GM12878 (cell line): Measurements from ENCODE around the gene DHCR24. TPM values are rescaled to one million over a fixed set of nuclear protein-coding genes. Genes with fewer than 3 reads are reported as not detected.

Experiments used
- ATF7 ChIP-seq: fragments of 450-650 bp; IDR thresholded peaks from 2 replicates; pipeline ENCODE4 v1.6.1; 2016; ENCODE audit warnings: low read depth, mild to moderate bottlenecking
- CHD2 ChIP-seq: IDR thresholded peaks from 2 replicates; pipeline ENCODE4 v1.6.1; 2011; ENCODE audit warnings: low read depth, low read length, improper control_type of control experiment, borderline replicate concordance
- CREB1 ChIP-seq: IDR thresholded peaks from 2 replicates; pipeline ENCODE4 v1.6.1; 2012; ENCODE audit warnings: low read depth, mild to moderate bottlenecking, inconsistent platforms
- ESRRA ChIP-seq: IDR thresholded peaks from 2 replicates; pipeline ENCODE4 v1.6.1; 2012; ENCODE audit warnings: mild to moderate bottlenecking, low read length, improper control_type of control experiment
- IRF5 ChIP-seq: fragments of 450-650 bp; IDR thresholded peaks from 2 replicates; pipeline ENCODE4 v1.6.1; 2017; ENCODE audit warnings: borderline replicate concordance
- JUNB ChIP-seq: IDR thresholded peaks from 2 replicates; pipeline ENCODE4 v1.6.1; 2016; ENCODE audit warnings: antibody characterized with exemption, mild to moderate bottlenecking
- KDM1A ChIP-seq: fragments of 200-600 bp; sonication (generic); IDR thresholded peaks from 2 replicates; pipeline ENCODE4 v1.6.1; 2016; ENCODE audit warnings: borderline replicate concordance
- MEF2A ChIP-seq: IDR thresholded peaks from 2 replicates; pipeline ENCODE4 v1.6.1; 2011; ENCODE audit warnings: low read depth, mild to moderate bottlenecking, low read length, moderate library complexity; ENCODE audit not compliant: insufficient read depth
- MTA2 ChIP-seq: fragments of 450-650 bp; IDR thresholded peaks from 2 replicates; pipeline ENCODE4 v1.6.1; 2016; ENCODE audit warnings: low read depth, mild to moderate bottlenecking, moderate library complexity
- NFIC ChIP-seq: IDR thresholded peaks from 2 replicates; pipeline ENCODE4 v1.6.1; 2012; ENCODE audit warnings: low read depth, mild to moderate bottlenecking, inconsistent platforms, low read length, moderate library complexity
- NR2F1 ChIP-seq: fragments of 450-650 bp; conservative IDR thresholded peaks from 2 replicates; pipeline ENCODE4 v1.6.1; 2017; ENCODE audit warnings: mild to moderate bottlenecking
- PAX8 ChIP-seq: fragments of 450-650 bp; IDR thresholded peaks from 2 replicates; pipeline ENCODE4 v1.6.1; 2017; ENCODE audit warnings: mild to moderate bottlenecking, moderate library complexity
- PML ChIP-seq: IDR thresholded peaks from 2 replicates; pipeline ENCODE4 v1.6.1; 2012; ENCODE audit warnings: low read length, inconsistent platforms
- RBBP5 ChIP-seq: fragments of 200-600 bp; sonication (generic); conservative IDR thresholded peaks from 2 replicates; pipeline ENCODE4 v1.6.1; 2016
- RELA ChIP-seq: fragments of 450-650 bp; IDR thresholded peaks from 2 replicates; pipeline ENCODE4 v1.8.0; 2014; ENCODE audit warnings: borderline replicate concordance; ENCODE audit not compliant: partially characterized antibody
- SKIL ChIP-seq: fragments of 450-650 bp; IDR thresholded peaks from 2 replicates; pipeline ENCODE4 v1.6.1; 2017; ENCODE audit warnings: mild to moderate bottlenecking, low read depth, inconsistent platforms; ENCODE audit not compliant: poor library complexity, severe bottlenecking
- SREBF1 ChIP-seq: IDR thresholded peaks from 2 replicates; pipeline ENCODE4 v1.6.1; 2012; ENCODE audit warnings: mild to moderate bottlenecking, low read length
- SUZ12 ChIP-seq: fragments of 200-600 bp; sonication (generic); IDR thresholded peaks from one replicate; pipeline ENCODE4 v1.6.1; 2018; ENCODE audit warnings: antibody characterized with exemption, mild to moderate bottlenecking; ENCODE audit not compliant: unreplicated experiment
- TAF1 ChIP-seq: IDR thresholded peaks from 2 replicates; pipeline ENCODE4 v1.6.1; 2011; ENCODE audit warnings: mild to moderate bottlenecking, low read depth, low read length, borderline replicate concordance
- WRNIP1 ChIP-seq: IDR thresholded peaks from 2 replicates; pipeline ENCODE4 v1.6.1; 2011; ENCODE audit warnings: low read depth, low read length, improper control_type of control experiment, borderline replicate concordance
- ZBTB33 ChIP-seq: fragments of 450-650 bp; IDR thresholded peaks from 2 replicates; pipeline ENCODE4 v1.6.1; 2017; ENCODE audit warnings: mild to moderate bottlenecking
- ZNF687 ChIP-seq: fragments of 450-650 bp; IDR thresholded peaks from 2 replicates; pipeline ENCODE4 v1.6.1; 2017; ENCODE audit warnings: mild to moderate bottlenecking, moderate library complexity
- polyA plus RNA-seq, 11 experiments: library from polyadenylated mRNA; depleted of rRNA in 4 of 11; unstranded in 6 of 11; stranded (reverse) in 5 of 11; fragments of >200 nt; fragmentation: Nextera tagmentation in 4 of 11; fragmentation: Illumina TruSeq in 1 of 11; extraction: Ambion mirVana in 4 of 11; extraction: Trizol in 1 of 11; gene quantifications; 1 replicate in 1 of 11; 2 replicates in 10 of 11; pipeline versions ENCODE4 v1.2.1 to v1.2.3, GENCODE V29; 2011 to 2016; ENCODE audit warnings: inconsistent platforms in 2 of 11, missing spikeins in 2 of 11, low read depth in 1 of 11
- total RNA-seq, 4 experiments: library from RNA; depleted of rRNA in 3 of 4; stranded (reverse); fragments of >200 nt in 3 of 4; fragmentation: Illumina TruSeq in 1 of 4; extraction: Trizol in 1 of 4; gene quantifications; 2 replicates each; pipeline versions ENCODE4 v1.2.1 to v1.2.3, GENCODE V29; 2013 to 2021

Gene DHCR24
- total and polyA plus RNA-seq, 10 of the 15 experiments (the other 5 are each of a cell fraction or from before 2014, with no cell fraction given): 23.3 to 169 (median 120) TPM

GRCh38 chr1:54886724-54887664, at the start of gene DHCR24 (continued):
- TF ChIP-seq NFIC (no peak), JUNB (no peak), ZNF687 (no peak; the same call in 1 of the 2 replicates), MTA2 (no peak), SKIL (no peak), CREB1 (no peak), RELA (no peak), MEF2A (no peak), IRF5 (no peak), RBBP5 (no peak), TAF1 (peak; percentile 74; the same call in 1 of the 2 replicates), WRNIP1 (no peak), PAX8 (no peak), ZBTB33 (no peak), SREBF1 (no peak), ESRRA (no peak), KDM1A (no peak), PML (peak; percentile 80), ATF7 (no peak), NR2F1 (peak; percentile 62; the same call in 1 of the 2 replicates), SUZ12 (no peak), CHD2 (peak; percentile 55; the same call in 1 of the 2 replicates)
